OCI-LY7 (cell line): ENCODE results near the gene GRAMD2B. TPM values are rescaled to one million over a fixed set of nuclear protein-coding genes. Genes with fewer than 3 reads are reported as not detected.

Source experiments
- BruUV-seq: library from RNA; stranded (reverse); fragments of 400-500 nt; replicated peaks from 2 replicates; lab custom pipeline; 2021; lab: Mats Ljungman, UMichigan
- CTCF ChIA-PET: fragments of 300-600 bp; sonication (Branson Sonifier 250); formaldehyde crosslinking; loops from one replicate; lab custom pipeline; 2022; ENCODE audit warnings: antibody characterized with exemption; ENCODE audit not compliant: unreplicated experiment; lab: Charles Lee
- POLR2A ChIA-PET: fragments of 300-600 bp; sonication (Branson Sonifier 250); formaldehyde crosslinking; loops from one replicate; lab custom pipeline; 2022; ENCODE audit warnings: antibody characterized with exemption; lab: Charles Lee
- DNase-seq: peaks from one replicate; pipeline ENCODE4 v3.0.0-alpha.2; 2015; ENCODE audit warnings: low spot score
- H2AFZ ChIP-seq: fragments of 200-600 bp; sonication (generic), shearing (Covaris generic); 2 replicates; pipeline ENCODE4 v1.6.1; 2014; ENCODE audit warnings: mild to moderate bottlenecking, antibody characterized with exemption, low read length, moderate library complexity
- H3K27ac ChIP-seq: fragments of 200-600 bp; sonication (generic); 2 replicates; pipeline ENCODE4 v1.5.1; 2014; ENCODE audit warnings: mixed run types, low read depth, mild to moderate bottlenecking, moderate library complexity, low read length, inconsistent platforms; ENCODE audit not compliant: poor library complexity, severe bottlenecking
- H3K36me3 ChIP-seq: fragments of 200-600 bp; sonication (generic); 2 replicates; pipeline ENCODE4 v1.6.1; 2014; ENCODE audit warnings: mild to moderate bottlenecking, antibody characterized with exemption, low read length, moderate library complexity, mixed read lengths; ENCODE audit not compliant: insufficient read depth
- H3K4me1 ChIP-seq: fragments of 200-600 bp; sonication (generic); 2 replicates; pipeline ENCODE4 v1.5.1; 2014; ENCODE audit warnings: mild to moderate bottlenecking, low read length; ENCODE audit not compliant: insufficient read depth, poor library complexity, severe bottlenecking
- H3K4me2 ChIP-seq: fragments of 200-600 bp; sonication (generic); 2 replicates; pipeline ENCODE4 v1.6.1; 2014; ENCODE audit warnings: mild to moderate bottlenecking, low read length
- H3K4me3 ChIP-seq: fragments of 200-600 bp; sonication (generic); 2 replicates; pipeline ENCODE4 v1.5.1; 2014; ENCODE audit warnings: mild to moderate bottlenecking, low read depth, low read length; ENCODE audit not compliant: poor library complexity, severe bottlenecking
- H3K79me2 ChIP-seq: fragments of 200-600 bp; sonication (generic); 2 replicates; pipeline ENCODE4 v1.6.1; 2016; ENCODE audit warnings: low read depth, mild to moderate bottlenecking, low read length, moderate library complexity, mixed read lengths; ENCODE audit not compliant: insufficient read depth
- H3K9me2 ChIP-seq: fragments of 200-600 bp; sonication (generic); 2 replicates; pipeline ENCODE4 v1.6.1; 2016; ENCODE audit warnings: mild to moderate bottlenecking, low read length, mixed read lengths; ENCODE audit not compliant: insufficient read depth
- H3K9me3 ChIP-seq: fragments of 200-600 bp; sonication (generic); 2 replicates; pipeline ENCODE4 v1.6.1; 2014; ENCODE audit warnings: mild to moderate bottlenecking, mixed run types, low read length, mixed read lengths
- H4K20me1 ChIP-seq: fragments of 200-600 bp; sonication (generic); 2 replicates; pipeline ENCODE4 v1.6.1; 2014; ENCODE audit warnings: mild to moderate bottlenecking, antibody characterized with exemption, low read length, moderate library complexity, mixed read lengths; ENCODE audit not compliant: insufficient read depth
- EZH2phosphoT487 ChIP-seq: fragments of 200-600 bp; sonication (generic); IDR thresholded peaks from 2 replicates; pipeline ENCODE4 v1.6.1; 2018; ENCODE audit warnings: low read depth, borderline replicate concordance, mild to moderate bottlenecking, mixed run types, antibody characterized with exemption, low read length, moderate library complexity, mixed read lengths
- intact Hi-C: fragments of 100-400 bp; cut with micrococcal nuclease; formaldehyde crosslinking; loops from one replicate; pipeline ENCODE4 v1.10.0; 2022; ENCODE audit not compliant: unreplicated experiment
- total RNA-seq, 2 experiments: library from RNA; depleted of rRNA in 1 of 2; stranded (reverse); fragments of >200 nt in 1 of 2; shearing (Covaris generic) in 1 of 2; gene quantifications; 2 replicates each; pipeline ENCODE4 v1.2.3, GENCODE V29; 2014 to 2022
- TF ChIP-seq, protein P1 (sequence below): fragments of 200-600 bp; sonication (generic); conservative IDR thresholded peaks from 2 replicates; pipeline ENCODE4 v1.5.1; 2014; ENCODE audit warnings: mild to moderate bottlenecking, antibody characterized with exemption, low read length, moderate library complexity, mixed read lengths

The GRAMD2B gene
- total RNA-seq, 2 experiments from 2014 or later, result not detected

GRCh38 chr5:126471875-126472537 is 48.8 kb downstream of the GRAMD2B start:
- TF ChIP-seq, protein P1, sequence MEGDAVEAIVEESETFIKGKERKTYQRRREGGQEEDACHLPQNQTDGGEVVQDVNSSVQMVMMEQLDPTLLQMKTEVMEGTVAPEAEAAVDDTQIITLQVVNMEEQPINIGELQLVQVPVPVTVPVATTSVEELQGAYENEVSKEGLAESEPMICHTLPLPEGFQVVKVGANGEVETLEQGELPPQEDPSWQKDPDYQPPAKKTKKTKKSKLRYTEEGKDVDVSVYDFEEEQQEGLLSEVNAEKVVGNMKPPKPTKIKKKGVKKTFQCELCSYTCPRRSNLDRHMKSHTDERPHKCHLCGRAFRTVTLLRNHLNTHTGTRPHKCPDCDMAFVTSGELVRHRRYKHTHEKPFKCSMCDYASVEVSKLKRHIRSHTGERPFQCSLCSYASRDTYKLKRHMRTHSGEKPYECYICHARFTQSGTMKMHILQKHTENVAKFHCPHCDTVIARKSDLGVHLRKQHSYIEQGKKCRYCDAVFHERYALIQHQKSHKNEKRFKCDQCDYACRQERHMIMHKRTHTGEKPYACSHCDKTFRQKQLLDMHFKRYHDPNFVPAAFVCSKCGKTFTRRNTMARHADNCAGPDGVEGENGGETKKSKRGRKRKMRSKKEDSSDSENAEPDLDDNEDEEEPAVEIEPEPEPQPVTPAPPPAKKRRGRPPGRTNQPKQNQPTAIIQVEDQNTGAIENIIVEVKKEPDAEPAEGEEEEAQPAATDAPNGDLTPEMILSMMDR, result no peak
- TF ChIP-seq EZH2phosphoT487, result no peak
- Histone ChIP-seq H3K4me2 (no peak overlapping the region), H4K20me1 (no peaks in the 10 kb centered on the region), H3K9me3 (no peaks in the 10 kb centered on the region), H2AFZ (no peak overlapping the region), H3K9me2 (no peaks in the 10 kb centered on the region), H3K4me1 (no peaks in the 10 kb centered on the region), H3K4me3 (no peak overlapping the region), H3K36me3 (no peaks in the 10 kb centered on the region), H3K79me2 (no peaks in the 10 kb centered on the region), H3K27ac (no peak overlapping the region)
- DNase-seq, result no peak
- CTCF ChIA-PET, result no interaction called here
- intact Hi-C loops, result no loop called here
- no TSS peak for BruUV-seq
- POLR2A ChIA-PET, result interaction anchor here (0.8 to 1.5 kb wide), 3 partner anchors 10 to 26 kb away, joined by 3 to 8 read pairs (median 3); no protein-coding TSS in a partner anchor

GRCh38 chr5:126472538-126472889 is 49.3 kb downstream of the GRAMD2B start:
- BruUV-seq, result no TSS peak
- intact Hi-C loops, result no loop called here
- Histone ChIP-seq H3K9me3 (no peaks in the 10 kb centered on the region), H3K27ac (no peak overlapping the region), H2AFZ (no peak overlapping the region), H3K4me1 (no peaks in the 10 kb centered on the region), H3K4me2 (no peak overlapping the region), H4K20me1 (no peaks in the 10 kb centered on the region), H3K36me3 (no peaks in the 10 kb centered on the region), H3K4me3 (no peak overlapping the region), H3K79me2 (no peaks in the 10 kb centered on the region), H3K9me2 (no peaks in the 10 kb centered on the region)
- POLR2A ChIA-PET, result interaction anchor here (1.1 to 1.5 kb wide), 2 partner anchors 10 to 29 kb away, joined by 3 read pairs; no protein-coding TSS in a partner anchor
- DNase-seq, result no peak
- TF ChIP-seq, protein P1, result no peak
- TF ChIP-seq EZH2phosphoT487, result no peak
- CTCF ChIA-PET, result no interaction called here
